Central memory CD8-positive, alpha-beta T cell (primary cell): Measurements from ENCODE around the gene WDR93.

Source experiments
- ATAC-seq: fragments of 150-1000 bp; cut with Tn5 transposase; replicated peaks from 2 replicates; pipeline ENCODE4 v1.10.0; 2022; ENCODE audit warnings: mild to moderate bottlenecking, moderate FRiP score, moderate number of reproducible peaks; ENCODE audit not compliant: poor library complexity, severe bottlenecking; ENCODE audit errors: extremely low read depth
- DNase-seq, 2 donors: peaks; one replicate each; pipeline ENCODE4 v3.0.0; 2021; ENCODE audit warnings: low spot score in 2 of 2
- H3K27ac Mint-ChIP-seq: one replicate; pipeline ENCODE4 v1.8.0; 2022; ENCODE audit warnings: low read depth, mild to moderate bottlenecking, moderate library complexity, mixed read lengths
- H3K27me3 Mint-ChIP-seq: one replicate; pipeline ENCODE4 v1.8.0; 2022; ENCODE audit warnings: mixed read lengths
- H3K36me3 Mint-ChIP-seq: one replicate; pipeline ENCODE4 v1.8.0; 2022; ENCODE audit warnings: mild to moderate bottlenecking, moderate library complexity, mixed read lengths; ENCODE audit not compliant: insufficient read depth
- H3K4me1 Mint-ChIP-seq: one replicate; pipeline ENCODE4 v1.8.0; 2022; ENCODE audit warnings: mixed read lengths
- H3K4me3 Mint-ChIP-seq: one replicate; pipeline ENCODE4 v1.8.0; 2022; ENCODE audit warnings: mild to moderate bottlenecking, moderate library complexity, mixed read lengths
- H3K9me3 Mint-ChIP-seq: one replicate; pipeline ENCODE4 v1.8.0; 2022; ENCODE audit warnings: mixed read lengths

The WDR93 gene

GRCh38 chr15:89758981-89759380 lies 68.4 kb downstream of the WDR93 start:
- Mint-ChIP-seq H3K9me3 (no peaks in the 10 kb centered on the region), H3K36me3 (no peaks in the 10 kb centered on the region), H3K4me3 (no peak overlapping the region), H3K27ac (no peak overlapping the region), H3K4me1 (no peaks in the 10 kb centered on the region), H3K27me3 (peaks cover 34% of the 10 kb centered on the region)
- DNase-seq (no peak), ATAC-seq (no peak)

GRCh38 chr15:89759835-89760234 lies 69.2 kb downstream of the WDR93 start:
- H3K4me1 Mint-ChIP-seq, result no peaks in the 10 kb centered on the region
- no peak overlapping the region for H3K27ac Mint-ChIP-seq
- DNase-seq (no peak), ATAC-seq (no peak)
- no peak overlapping the region for H3K4me3 Mint-ChIP-seq
- no peaks in the 10 kb centered on the region for H3K9me3 Mint-ChIP-seq
- peaks cover 26% of the 10 kb centered on the region for H3K27me3 Mint-ChIP-seq
- H3K36me3 Mint-ChIP-seq, result no peaks in the 10 kb centered on the region

- no peak overlapping the region for H3K27ac Mint-ChIP-seq
- peak; percentile 41 to 61 for DNase-seq
These were observed 69.8 kb downstream of the WDR93 start for GRCh38 chr15:89760303-89761008.

GRCh38 chr15:89761009-89761831 lies 70.6 kb downstream of the WDR93 start:
- no peak overlapping the region for H3K27ac Mint-ChIP-seq
- no peaks in the 10 kb centered on the region for H3K4me1 Mint-ChIP-seq
- ATAC-seq (no peak), DNase-seq (no peak)
- H3K9me3 Mint-ChIP-seq, result no peaks in the 10 kb centered on the region
- H3K4me3 Mint-ChIP-seq, result no peak overlapping the region
- H3K27me3 Mint-ChIP-seq, result peaks cover 12% of the 10 kb centered on the region
- no peaks in the 10 kb centered on the region for H3K36me3 Mint-ChIP-seq

More at GRCh38 chr15:89760303-89761008, 69.8 kb downstream of the WDR93 start:
- no peak for ATAC-seq
- no peaks in the 10 kb centered on the region for H3K9me3 Mint-ChIP-seq
- H3K4me3 Mint-ChIP-seq, result no peak overlapping the region
- H3K36me3 Mint-ChIP-seq, result no peaks in the 10 kb centered on the region
- no peaks in the 10 kb centered on the region for H3K4me1 Mint-ChIP-seq
- peaks cover 20% of the 10 kb centered on the region for H3K27me3 Mint-ChIP-seq

- Mint-ChIP-seq H3K4me1 (no peaks in the 10 kb centered on the region), H3K27ac (no peak overlapping the region), H3K4me3 (no peak overlapping the region), H3K36me3 (no peaks in the 10 kb centered on the region), H3K27me3 (peaks cover 10% of the 10 kb centered on the region), H3K9me3 (no peaks in the 10 kb centered on the region)
- ATAC-seq, result no peak
- DNase-seq, result no peak
These were observed 71.3 kb downstream of the WDR93 start for GRCh38 chr15:89761929-89762328.

GRCh38 chr15:89765694-89766093 lies 75.1 kb downstream of the WDR93 start:
- no peak for ATAC-seq
- Mint-ChIP-seq H3K27me3 (no peaks in the 10 kb centered on the region), H3K4me1 (no peaks in the 10 kb centered on the region)

GRCh38 chr15:89766357-89767311 lies 76.0 kb downstream of the WDR93 start:
- no peaks in the 10 kb centered on the region for H3K4me1 Mint-ChIP-seq
- H3K27ac Mint-ChIP-seq, result peak overlapping the region; percentile 5
- no peaks in the 10 kb centered on the region for H3K27me3 Mint-ChIP-seq
- no peaks in the 10 kb centered on the region for H3K9me3 Mint-ChIP-seq
- no peaks in the 10 kb centered on the region for H3K36me3 Mint-ChIP-seq
- DNase-seq (no peak), ATAC-seq (no peak)
- no peak overlapping the region for H3K4me3 Mint-ChIP-seq

More at GRCh38 chr15:89765694-89766093, 75.1 kb downstream of the WDR93 start:
- H3K36me3 Mint-ChIP-seq, result no peaks in the 10 kb centered on the region
- H3K4me3 Mint-ChIP-seq, result no peak overlapping the region
- DNase-seq, result no peak
- no peaks in the 10 kb centered on the region for H3K9me3 Mint-ChIP-seq
- no peak overlapping the region for H3K27ac Mint-ChIP-seq

- no peak overlapping the region for H3K27ac Mint-ChIP-seq
- ATAC-seq, result no peak
- H3K4me1 Mint-ChIP-seq, result no peaks in the 10 kb centered on the region
- no peaks in the 10 kb centered on the region for H3K9me3 Mint-ChIP-seq
- no peaks in the 10 kb centered on the region for H3K27me3 Mint-ChIP-seq
- DNase-seq, result no peak
- H3K4me3 Mint-ChIP-seq, result no peak overlapping the region
- H3K36me3 Mint-ChIP-seq, result no peaks in the 10 kb centered on the region
These were observed 76.9 kb downstream of the WDR93 start for GRCh38 chr15:89767411-89767915.

GRCh38 chr15:89768071-89768500 lies 77.5 kb downstream of the WDR93 start:
- ATAC-seq (no peak), DNase-seq (no peak)
- Mint-ChIP-seq H3K27ac (no peak overlapping the region), H3K27me3 (no peaks in the 10 kb centered on the region), H3K4me3 (no peak overlapping the region), H3K36me3 (no peaks in the 10 kb centered on the region), H3K4me1 (no peaks in the 10 kb centered on the region), H3K9me3 (no peaks in the 10 kb centered on the region)

GRCh38 chr15:89769366-89769765 lies 78.8 kb downstream of the WDR93 start:
- Mint-ChIP-seq H3K27me3 (no peaks in the 10 kb centered on the region), H3K27ac (no peak overlapping the region), H3K4me1 (no peaks in the 10 kb centered on the region), H3K9me3 (no peaks in the 10 kb centered on the region), H3K36me3 (no peaks in the 10 kb centered on the region), H3K4me3 (no peak overlapping the region)
- no peak for ATAC-seq
- no peak for DNase-seq

GRCh38 chr15:89770041-89770440 lies 79.4 kb downstream of the WDR93 start:
- Mint-ChIP-seq H3K4me1 (no peaks in the 10 kb centered on the region), H3K4me3 (no peak overlapping the region), H3K27ac (no peak overlapping the region), H3K27me3 (no peaks in the 10 kb centered on the region), H3K9me3 (no peaks in the 10 kb centered on the region), H3K36me3 (no peaks in the 10 kb centered on the region)
- DNase-seq (no peak), ATAC-seq (no peak)

GRCh38 chr15:89772932-89773583 lies 82.4 kb downstream of the WDR93 start:
- Mint-ChIP-seq H3K4me3 (no peak overlapping the region), H3K36me3 (no peaks in the 10 kb centered on the region), H3K9me3 (no peaks in the 10 kb centered on the region), H3K27me3 (peaks cover 10% of the 10 kb centered on the region), H3K27ac (no peak overlapping the region), H3K4me1 (no peaks in the 10 kb centered on the region)
- ATAC-seq (peak; percentile 43), DNase-seq (no peak)
